CD14-positive monocyte (primary cell): ENCODE results near the gene RAC3. TPM values are rescaled to one million over a fixed set of nuclear protein-coding genes. Genes with fewer than 3 reads are reported as not detected.

Experiments used
- DNase-seq, 3 donors: peaks; one replicate each; pipeline ENCODE4 v3.0.0-alpha.2; 2011 to 2022
- H2AFZ ChIP-seq: 2 replicates; pipeline ENCODE4 v1.6.0; 2012; ENCODE audit warnings: mild to moderate bottlenecking, low read depth, low read length, inconsistent platforms; ENCODE audit not compliant: insufficient read depth, poor library complexity, severe bottlenecking
- H3K27ac ChIP-seq, 2 donors: 1 replicate in 1 of 2; 2 replicates in 1 of 2; pipeline ENCODE4 v1.5.1; 2012 to 2013; ENCODE audit warnings: low read length in 2 of 2, control low read depth in 1 of 2, inconsistent platforms in 1 of 2, low read depth in 1 of 2, mild to moderate bottlenecking in 1 of 2
- H3K27me3 ChIP-seq, 2 donors: one replicate each; pipeline versions ENCODE4 v1.6.0 to v1.6.1; 2011 to 2013; ENCODE audit warnings: low read length in 2 of 2; ENCODE audit not compliant: control insufficient read depth in 2 of 2, insufficient read depth in 2 of 2
- H3K36me3 ChIP-seq, 2 donors: replicated peaks in 1 of 2; 1 replicate in 1 of 2; 2 replicates in 1 of 2; pipeline versions ENCODE4 v1.5.1 to v1.6.1; 2012 to 2013; ENCODE audit warnings: low read length in 2 of 2, control low read depth in 1 of 2, inconsistent platforms in 1 of 2, mild to moderate bottlenecking in 1 of 2; ENCODE audit not compliant: insufficient read depth in 2 of 2, control insufficient read depth in 1 of 2
- H3K4me1 ChIP-seq, 2 donors: 1 replicate in 1 of 2; 2 replicates in 1 of 2; pipeline versions ENCODE4 v1.5.1 to v1.6.1; 2012 to 2013; ENCODE audit warnings: low read length in 2 of 2, control low read depth in 1 of 2, inconsistent platforms in 1 of 2, mild to moderate bottlenecking in 1 of 2, moderate library complexity in 1 of 2; ENCODE audit not compliant: insufficient read depth in 2 of 2, control insufficient read depth in 1 of 2
- H3K4me2 ChIP-seq: replicated peaks from 2 replicates; pipeline ENCODE3; 2012; ENCODE audit warnings: low read length, moderate library complexity, mild to moderate bottlenecking; ENCODE audit not compliant: poor library complexity, severe bottlenecking; ENCODE audit errors: extremely low read depth
- H3K4me3 ChIP-seq, 3 experiments: fragments of 200-600 bp in 1 of 3; sonication (generic) in 1 of 3; replicated peaks in 1 of 3; 1 replicate in 2 of 3; 2 replicates in 1 of 3; pipeline ENCODE4 v1.5.1; 2011 to 2013; ENCODE audit warnings: low read length in 3 of 3, mild to moderate bottlenecking in 3 of 3, control low read depth in 2 of 3, low read depth in 2 of 3, inconsistent platforms in 1 of 3, moderate library complexity in 1 of 3
- H3K79me2 ChIP-seq: 2 replicates; pipeline ENCODE4 v1.6.0; 2012; ENCODE audit warnings: mild to moderate bottlenecking, control low read depth, inconsistent platforms, low read length, moderate library complexity; ENCODE audit not compliant: insufficient read depth
- H3K9ac ChIP-seq: 2 replicates; pipeline ENCODE4 v1.6.0; 2017; ENCODE audit warnings: low read length, mild to moderate bottlenecking; ENCODE audit not compliant: insufficient read depth, poor library complexity, severe bottlenecking
- H3K9me3 ChIP-seq, 2 donors: replicated peaks in 1 of 2; 1 replicate in 1 of 2; 2 replicates in 1 of 2; pipeline versions ENCODE4 v1.5.1 to v1.6.1; 2012 to 2013; ENCODE audit warnings: low read length in 2 of 2, control low read depth in 1 of 2; ENCODE audit not compliant: control insufficient read depth in 1 of 2, insufficient read depth in 1 of 2
- H4K20me1 ChIP-seq: 2 replicates; pipeline ENCODE4 v1.6.0; 2012; ENCODE audit warnings: mild to moderate bottlenecking, low read length, control low read depth, moderate library complexity; ENCODE audit not compliant: insufficient read depth
- H3K27ac Mint-ChIP-seq, 7 donors: one replicate each; pipeline ENCODE4 v1.8.0; 2020; ENCODE audit warnings: mild to moderate bottlenecking in 7 of 7, mixed read lengths in 7 of 7, moderate library complexity in 6 of 7, inconsistent platforms in 2 of 7
- H3K27me3 Mint-ChIP-seq, 3 donors: one replicate each; pipeline ENCODE4 v1.8.0; 2021 to 2022; ENCODE audit warnings: low read depth in 3 of 3, mild to moderate bottlenecking in 3 of 3, mixed read lengths in 3 of 3, moderate library complexity in 3 of 3, inconsistent platforms in 1 of 3
- H3K36me3 Mint-ChIP-seq, 2 donors: one replicate each; pipeline ENCODE4 v1.8.0; 2020; ENCODE audit warnings: mixed read lengths in 2 of 2, inconsistent platforms in 1 of 2, mild to moderate bottlenecking in 1 of 2
- H3K4me1 Mint-ChIP-seq: one replicate; pipeline ENCODE4 v1.8.0; 2020; ENCODE audit warnings: mild to moderate bottlenecking, mixed read lengths
- H3K4me3 Mint-ChIP-seq, 2 donors: one replicate each; pipeline ENCODE4 v1.8.0; 2020; ENCODE audit warnings: mild to moderate bottlenecking in 2 of 2, mixed read lengths in 2 of 2, moderate library complexity in 1 of 2
- H3K9me3 Mint-ChIP-seq, 7 donors: one replicate each; pipeline ENCODE4 v1.8.0; 2020 to 2022; ENCODE audit warnings: mixed read lengths in 7 of 7, mild to moderate bottlenecking in 6 of 7, moderate library complexity in 6 of 7, inconsistent platforms in 2 of 7
- WGBS: methylation state at CpG from one replicate; pipeline ENCODE4 v1.1.5; 2013; ENCODE audit warnings: missing lambda C conversion rate; ENCODE audit not compliant: insufficient coverage; 5-methylcytosine and 5-hydroxymethylcytosine counted together
- intact Hi-C, 2 donors: fragments of 100-400 bp; cut with micrococcal nuclease; formaldehyde crosslinking; loops; one replicate each; pipeline versions ENCODE4 v1.15.0 to v1.15.1; 2023
- polyA plus RNA-seq, 3 donors: library from polyadenylated mRNA; depleted of rRNA in 1 of 3; unstranded in 2 of 3; stranded (reverse) in 1 of 3; fragments of 300-500 nt in 2 of 3; fragments of >200 nt in 1 of 3; fragmentation: Illumina TruSeq in 2 of 3; gene quantifications; 1 replicate in 2 of 3; 2 replicates in 1 of 3; pipeline ENCODE4 v1.2.3, GENCODE V29; 2012 to 2021
- TF ChIP-seq, protein P1 (sequence below): fragments of 200-600 bp; IDR thresholded peaks from one replicate; pipeline ENCODE4 v1.8.0; 2022; ENCODE audit warnings: antibody characterized with exemption, mild to moderate bottlenecking

The RAC3 gene
- polyA plus RNA-seq, 3 donors, result 1.8 TPM; not detected in 2

DNA sequence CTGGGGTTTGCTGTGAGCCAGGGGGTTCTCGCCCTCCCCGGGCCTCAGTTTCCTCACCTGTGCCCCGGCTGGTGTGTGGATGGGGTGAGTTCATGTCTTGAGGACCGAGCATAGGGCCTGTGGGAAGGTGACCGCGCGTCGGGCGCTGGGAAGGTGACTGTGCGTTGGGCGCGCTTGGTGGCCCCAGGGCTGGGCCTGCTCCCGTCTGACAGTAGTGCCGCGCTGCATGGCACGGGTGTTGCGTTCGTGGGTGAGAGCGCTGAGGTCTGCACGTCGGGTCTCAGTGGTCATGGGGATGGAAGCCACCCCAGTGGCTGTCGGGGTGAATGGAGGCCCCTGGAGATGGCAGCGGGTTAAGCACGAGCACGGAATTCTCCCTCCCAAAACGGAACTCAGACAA lies 44.9 kb upstream of the RAC3 start:
- H3K27ac ChIP-seq, result no peak overlapping the region
- peaks cover 0 to 1% (median 0%) of the 10 kb centered on the region in 3 donors for H3K27me3 Mint-ChIP-seq
- TF ChIP-seq, protein P1, sequence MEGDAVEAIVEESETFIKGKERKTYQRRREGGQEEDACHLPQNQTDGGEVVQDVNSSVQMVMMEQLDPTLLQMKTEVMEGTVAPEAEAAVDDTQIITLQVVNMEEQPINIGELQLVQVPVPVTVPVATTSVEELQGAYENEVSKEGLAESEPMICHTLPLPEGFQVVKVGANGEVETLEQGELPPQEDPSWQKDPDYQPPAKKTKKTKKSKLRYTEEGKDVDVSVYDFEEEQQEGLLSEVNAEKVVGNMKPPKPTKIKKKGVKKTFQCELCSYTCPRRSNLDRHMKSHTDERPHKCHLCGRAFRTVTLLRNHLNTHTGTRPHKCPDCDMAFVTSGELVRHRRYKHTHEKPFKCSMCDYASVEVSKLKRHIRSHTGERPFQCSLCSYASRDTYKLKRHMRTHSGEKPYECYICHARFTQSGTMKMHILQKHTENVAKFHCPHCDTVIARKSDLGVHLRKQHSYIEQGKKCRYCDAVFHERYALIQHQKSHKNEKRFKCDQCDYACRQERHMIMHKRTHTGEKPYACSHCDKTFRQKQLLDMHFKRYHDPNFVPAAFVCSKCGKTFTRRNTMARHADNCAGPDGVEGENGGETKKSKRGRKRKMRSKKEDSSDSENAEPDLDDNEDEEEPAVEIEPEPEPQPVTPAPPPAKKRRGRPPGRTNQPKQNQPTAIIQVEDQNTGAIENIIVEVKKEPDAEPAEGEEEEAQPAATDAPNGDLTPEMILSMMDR, result no peak
- peaks cover 53 to 74% of the 10 kb centered on the region in 2 donors for H3K36me3 Mint-ChIP-seq
- peaks cover 14% of the 10 kb centered on the region for H4K20me1 ChIP-seq
- H3K9me3 Mint-ChIP-seq, result no peaks in the 10 kb centered on the region
- no peaks in the 10 kb centered on the region for H3K79me2 ChIP-seq
- DNase-seq, result no peak
- peaks cover 41 to 44% of the 10 kb centered on the region in 2 donors for H3K36me3 ChIP-seq
- H3K4me3 Mint-ChIP-seq, result no peak overlapping the region
- H3K27ac Mint-ChIP-seq, result no peak overlapping the region
- H3K4me1 Mint-ChIP-seq, result peaks cover 8% of the 10 kb centered on the region
- 95% methylated on average over 26 of the region's 26 CpGs for WGBS
- H3K27me3 ChIP-seq, result no peaks in the 10 kb centered on the region
- H3K4me2 ChIP-seq, result no peak overlapping the region
- no peak overlapping the region for H3K9ac ChIP-seq
- no peak overlapping the region for H2AFZ ChIP-seq
- intact Hi-C loops, result no loop called here
- H3K4me1 ChIP-seq, result peaks cover 8 to 10% of the 10 kb centered on the region in 2 donors
- H3K4me3 ChIP-seq, result no peak overlapping the region
- H3K9me3 ChIP-seq, result no peaks in the 10 kb centered on the region

DNA sequence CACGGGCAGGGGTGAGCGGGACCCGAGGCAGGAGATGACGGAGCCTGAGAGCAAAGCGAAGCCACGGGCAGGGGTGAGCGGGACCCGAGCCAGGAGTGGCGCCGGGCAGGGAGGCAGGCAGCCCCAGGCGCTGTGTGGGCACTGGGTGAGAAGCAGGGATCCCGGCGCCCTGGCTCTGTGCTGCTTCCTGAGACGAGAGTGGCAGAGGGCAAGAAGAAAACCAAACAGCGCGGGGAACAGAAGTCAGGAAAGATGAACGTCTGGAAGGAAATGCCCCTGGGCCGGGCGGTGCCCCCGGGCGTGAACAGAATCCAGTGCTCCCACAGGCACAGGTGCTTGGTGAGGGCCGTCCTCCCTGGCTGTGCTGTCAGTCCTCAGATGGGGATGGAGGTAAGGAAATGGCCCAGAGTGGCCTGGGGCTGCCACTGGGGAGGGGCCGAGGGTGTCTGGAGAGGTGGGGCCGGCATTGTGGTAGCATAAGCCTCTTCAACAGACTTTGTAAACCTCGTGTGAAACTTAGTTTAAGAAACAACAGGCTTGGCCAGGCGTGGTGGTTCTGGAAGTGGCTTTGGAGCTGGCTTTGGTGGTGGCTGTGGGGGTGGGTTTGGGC lies 44.2 kb upstream of the RAC3 start:
- H3K9me3 Mint-ChIP-seq, result no peaks in the 10 kb centered on the region
- peaks cover 8% of the 10 kb centered on the region for H3K4me1 Mint-ChIP-seq
- no peak overlapping the region for H3K4me2 ChIP-seq
- peaks cover 51 to 73% of the 10 kb centered on the region in 2 donors for H3K36me3 Mint-ChIP-seq
- peak overlapping the region in 1 of 7 donors; percentile 32 for H3K27ac Mint-ChIP-seq
- 88% methylated on average over 24 of the region's 26 CpGs for WGBS
- no peak overlapping the region for H3K9ac ChIP-seq
- no peak overlapping the region for H2AFZ ChIP-seq
- no peak overlapping the region for H3K4me3 ChIP-seq
- H3K27me3 Mint-ChIP-seq, result peaks cover 0 to 1% (median 0%) of the 10 kb centered on the region in 3 donors
- DNase-seq, result no peak
- no peaks in the 10 kb centered on the region for H3K27me3 ChIP-seq
- no peak overlapping the region for H3K4me3 Mint-ChIP-seq
- TF ChIP-seq, protein P1, result no peak
- H3K9me3 ChIP-seq, result no peaks in the 10 kb centered on the region
- H3K27ac ChIP-seq, result no peak overlapping the region
- H3K4me1 ChIP-seq, result peaks cover 8 to 10% of the 10 kb centered on the region in 2 donors
- intact Hi-C loops, result no loop called here
- H4K20me1 ChIP-seq, result peaks cover 14% of the 10 kb centered on the region
- H3K79me2 ChIP-seq, result no peaks in the 10 kb centered on the region
- H3K36me3 ChIP-seq, result peaks cover 41 to 44% of the 10 kb centered on the region in 2 donors
